Measurements from ENCODE around the gene CACNA1G. TPM values are rescaled to one million over a fixed set of nuclear protein-coding genes. Genes with fewer than 3 reads are reported as not detected.
A peak's percentile ranks its signal among the peaks of the same experiment; 100 is the strongest.

Gene CACNA1G
- total and polyA plus RNA-seq, 9 of the 15 experiments (the other 6 are each of a cell fraction or from before 2014, with no cell fraction given): 0.01 TPM; not detected in 8

DNA sequence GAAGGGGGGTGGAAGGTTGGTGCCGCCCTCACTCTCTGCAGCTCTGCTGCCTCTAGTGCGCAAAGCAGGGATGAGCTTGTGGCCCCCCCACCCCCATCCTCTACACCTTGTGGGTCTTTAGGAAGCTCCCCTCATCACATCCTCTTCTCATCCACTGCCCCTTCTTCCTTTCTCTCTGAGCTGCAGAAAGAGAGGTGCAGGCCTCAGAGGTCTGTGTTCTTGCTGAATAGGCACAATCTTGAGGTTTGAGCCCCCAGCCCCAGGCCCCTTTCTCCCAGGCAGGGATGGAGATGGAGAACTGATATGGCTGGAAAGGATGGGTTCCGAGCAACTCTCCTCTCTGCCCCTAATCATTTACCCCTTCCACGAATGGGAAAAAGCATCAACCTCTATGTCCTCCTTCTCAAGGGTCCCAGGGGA is 2.6 kb downstream of the CACNA1G start:
- no peak overlapping the region for H3K4me2 ChIP-seq (ENCODE audit: insufficient read depth, low read length)
- intact Hi-C loops (cut with micrococcal nuclease) (no loop called here), in situ Hi-C loops (cut with MboI) (no loop called here)
- DNase-seq (ENCODE audit: extremely low read depth in 1 of 4, low spot score in 3 of 4) (no peak), FAIRE-seq (no peak), ATAC-seq (no peak)
- H3K27me3 ChIP-seq (ENCODE audit: control insufficient read depth in 2 of 2, insufficient read depth in 2 of 2, low read length in 2 of 2): peaks cover 22 to 59% of the 10 kb centered on the region in 2 experiments
- 5% methylated on average over 2 of the region's 4 CpGs for WGBS (ENCODE audit: insufficient coverage, low coverage, missing lambda C conversion rate)
- H3K27ac ChIP-seq (ENCODE audit: extremely low read depth, low read depth, low read length): no peak overlapping the region
- no peak overlapping the region for H3K4me3 ChIP-seq
- ChIA-PET CTCF (ENCODE audit: low intra/inter-chr PET ratio) (no interaction called here), POLR2A (interaction anchor here (0.6 to 1.2 kb wide), 4 partner anchors 12 to 163 kb away, joined by 3 to 4 read pairs (median 4); partner anchors contain the start of gene LUC7L3)
- H3K9me1 ChIP-seq (ENCODE audit: control insufficient read depth, insufficient read depth, low read length): no peaks in the 10 kb centered on the region
- no peaks in the 10 kb centered on the region for H3K36me3 ChIP-seq (ENCODE audit: control insufficient read depth, insufficient read depth, low read length)
- no peaks in the 10 kb centered on the region for H3K79me2 ChIP-seq (ENCODE audit: control insufficient read depth, insufficient read depth, low read length)
- H3K9me3 ChIP-seq (replicated peaks; ENCODE audit: control insufficient read depth, insufficient read depth, low read depth, low read length): no peaks in the 10 kb centered on the region
- H4K20me1 ChIP-seq (replicated peaks; ENCODE audit: control insufficient read depth, insufficient read depth, low read length): peaks cover 20% of the 10 kb centered on the region; the same call in 1 of the 2 replicates
- TF ChIP-seq NELFE (IDR thresholded peaks at IDR 0.05; ENCODE audit: insufficient read depth, insufficient read length) (no peak), ZNF740 (CRISPR knock-in tag; IDR thresholded peaks at IDR 0.05) (peak; percentile 78; the same call in 1 of the 2 replicates), ZNF740 (tag; IDR thresholded peaks at IDR 0.05) (no peak), VEZF1 (CRISPR knock-in tag; IDR thresholded peaks at IDR 0.05) (0 out of 2 replicates have a peak, but pooled peaks have one; percentile 20), ZNF316 (IDR thresholded peaks at IDR 0.05) (peak; percentile 18; the same call in 1 of the 2 replicates), ZNF134 (CRISPR knock-in tag; conservative IDR thresholded peaks at IDR 0.05) (no peak), BHLHE40 (IDR thresholded peaks at IDR 0.05; ENCODE audit: low read length) (no peak), PHF21A (IDR thresholded peaks at IDR 0.05; ENCODE audit: borderline replicate concordance, low read depth) (no peak), HMGN3 (IDR thresholded peaks at IDR 0.05; ENCODE audit: borderline replicate concordance, extremely low read depth, insufficient read length, low read depth, low read length) (no peak), CTBP1 (IDR thresholded peaks at IDR 0.05; ENCODE audit: borderline replicate concordance) (peak; percentile 44; the same call in 1 of the 2 replicates), ZNF77 (CRISPR knock-in tag; IDR thresholded peaks at IDR 0.05) (no peak)
- TF ChIP-seq, protein P1, sequence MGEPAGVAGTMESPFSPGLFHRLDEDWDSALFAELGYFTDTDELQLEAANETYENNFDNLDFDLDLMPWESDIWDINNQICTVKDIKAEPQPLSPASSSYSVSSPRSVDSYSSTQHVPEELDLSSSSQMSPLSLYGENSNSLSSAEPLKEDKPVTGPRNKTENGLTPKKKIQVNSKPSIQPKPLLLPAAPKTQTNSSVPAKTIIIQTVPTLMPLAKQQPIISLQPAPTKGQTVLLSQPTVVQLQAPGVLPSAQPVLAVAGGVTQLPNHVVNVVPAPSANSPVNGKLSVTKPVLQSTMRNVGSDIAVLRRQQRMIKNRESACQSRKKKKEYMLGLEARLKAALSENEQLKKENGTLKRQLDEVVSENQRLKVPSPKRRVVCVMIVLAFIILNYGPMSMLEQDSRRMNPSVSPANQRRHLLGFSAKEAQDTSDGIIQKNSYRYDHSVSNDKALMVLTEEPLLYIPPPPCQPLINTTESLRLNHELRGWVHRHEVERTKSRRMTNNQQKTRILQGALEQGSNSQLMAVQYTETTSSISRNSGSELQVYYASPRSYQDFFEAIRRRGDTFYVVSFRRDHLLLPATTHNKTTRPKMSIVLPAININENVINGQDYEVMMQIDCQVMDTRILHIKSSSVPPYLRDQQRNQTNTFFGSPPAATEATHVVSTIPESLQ (CRISPR knock-in tag; IDR thresholded peaks at IDR 0.05): no peak
- TF ChIP-seq, protein P2, sequence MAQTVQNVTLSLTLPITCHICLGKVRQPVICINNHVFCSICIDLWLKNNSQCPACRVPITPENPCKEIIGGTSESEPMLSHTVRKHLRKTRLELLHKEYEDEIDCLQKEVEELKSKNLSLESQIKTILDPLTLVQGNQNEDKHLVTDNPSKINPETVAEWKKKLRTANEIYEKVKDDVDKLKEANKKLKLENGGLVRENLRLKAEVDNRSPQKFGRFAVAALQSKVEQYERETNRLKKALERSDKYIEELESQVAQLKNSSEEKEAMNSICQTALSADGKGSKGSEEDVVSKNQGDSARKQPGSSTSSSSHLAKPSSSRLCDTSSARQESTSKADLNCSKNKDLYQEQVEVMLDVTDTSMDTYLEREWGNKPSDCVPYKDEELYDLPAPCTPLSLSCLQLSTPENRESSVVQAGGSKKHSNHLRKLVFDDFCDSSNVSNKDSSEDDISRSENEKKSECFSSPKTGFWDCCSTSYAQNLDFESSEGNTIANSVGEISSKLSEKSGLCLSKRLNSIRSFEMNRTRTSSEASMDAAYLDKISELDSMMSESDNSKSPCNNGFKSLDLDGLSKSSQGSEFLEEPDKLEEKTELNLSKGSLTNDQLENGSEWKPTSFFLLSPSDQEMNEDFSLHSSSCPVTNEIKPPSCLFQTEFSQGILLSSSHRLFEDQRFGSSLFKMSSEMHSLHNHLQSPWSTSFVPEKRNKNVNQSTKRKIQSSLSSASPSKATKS (CRISPR knock-in tag; IDR thresholded peaks at IDR 0.05): no peak
- H2AFZ ChIP-seq (ENCODE audit: low read depth, low read length): no peak overlapping the region
- H3K9ac ChIP-seq (ENCODE audit: insufficient read depth in 1 of 2, low read depth in 2 of 2, low read length in 2 of 2): no peak overlapping the region
- no TSS peak for BruUV-seq (replicated peaks)
- H3K4me1 ChIP-seq (replicated peaks in 1 of 2; ENCODE audit: control insufficient read depth in 2 of 2, insufficient read depth in 2 of 2, low read length in 2 of 2): peaks cover 9 to 38% of the 10 kb centered on the region in 2 experiments
